GM18507 (cell line): ENCODE data around the gene DNAJB6.
"Not testable (repeated sequence)": the region's sequence is repeated elsewhere in the genome, so short reads cannot be mapped to it uniquely, and the experiment has no call there.

Source experiments
- DNase-seq: peaks from one replicate; pipeline ENCODE4 v3.0.0; 2011; ENCODE audit warnings: low read depth; ENCODE audit not compliant: insufficient read length; ENCODE audit errors: extremely low spot score
- FAIRE-seq: peaks from 2 replicates; lab custom pipeline; 2011; peaks lifted over from hg19 to GRCh38; lab: Jason Lieb, UNC

DNAJB6 gene

GRCh38 chr7:157454003-157454402, 117.2 kb downstream of the DNAJB6 start:
- DNase-seq, FAIRE-seq: not testable (repeated sequence)

DNA sequence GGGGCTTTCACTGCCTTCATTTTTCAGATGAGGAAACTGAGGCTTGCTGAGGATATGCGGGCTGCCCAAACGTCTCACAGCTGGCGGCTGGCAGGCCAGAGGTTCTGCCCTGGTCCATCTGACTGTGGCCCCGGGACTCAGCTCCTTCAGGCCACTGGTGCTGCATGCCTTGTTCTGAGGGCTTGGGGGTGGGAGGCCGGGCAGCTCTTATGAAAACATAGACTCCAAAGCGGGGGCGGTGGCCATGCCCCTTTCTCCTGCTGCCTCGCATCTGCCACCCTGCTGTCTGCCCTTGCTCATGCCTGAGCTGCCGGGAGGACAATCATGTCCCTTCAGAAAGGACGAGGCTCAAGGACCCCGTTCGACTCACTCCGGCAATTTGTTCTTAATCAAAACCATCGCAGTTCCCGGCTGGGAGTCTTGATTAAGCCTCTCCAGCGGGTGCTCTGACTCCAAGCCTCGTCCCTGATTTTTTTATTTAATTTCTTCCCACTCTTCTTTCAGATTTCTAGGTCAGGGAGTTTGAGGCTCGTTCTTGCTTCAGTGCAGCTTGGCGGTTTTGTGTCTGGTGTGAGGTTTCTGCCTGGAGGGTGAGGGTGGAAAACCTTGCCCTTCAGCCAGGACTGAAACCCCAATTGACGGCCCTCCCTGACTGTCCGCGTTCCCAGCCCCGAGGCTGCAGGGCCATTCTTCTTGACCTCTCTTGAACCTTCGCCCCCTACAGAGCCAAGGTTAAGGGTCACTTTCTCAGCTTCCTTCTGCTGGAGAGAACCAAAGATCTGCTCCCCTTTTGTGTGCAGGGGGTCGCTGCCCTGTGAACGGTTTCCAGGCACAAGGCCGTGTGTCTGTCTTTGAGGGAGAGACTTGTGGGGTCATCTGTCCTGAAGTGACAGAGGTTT, 120.8 kb downstream of the DNAJB6 start:
- FAIRE-seq (no peak), DNase-seq (no peak)

- DNase-seq: no peak
- FAIRE-seq: no peak
These were observed 121.4 kb downstream of the DNAJB6 start for GRCh38 chr7:157458254-157458633.

DNA sequence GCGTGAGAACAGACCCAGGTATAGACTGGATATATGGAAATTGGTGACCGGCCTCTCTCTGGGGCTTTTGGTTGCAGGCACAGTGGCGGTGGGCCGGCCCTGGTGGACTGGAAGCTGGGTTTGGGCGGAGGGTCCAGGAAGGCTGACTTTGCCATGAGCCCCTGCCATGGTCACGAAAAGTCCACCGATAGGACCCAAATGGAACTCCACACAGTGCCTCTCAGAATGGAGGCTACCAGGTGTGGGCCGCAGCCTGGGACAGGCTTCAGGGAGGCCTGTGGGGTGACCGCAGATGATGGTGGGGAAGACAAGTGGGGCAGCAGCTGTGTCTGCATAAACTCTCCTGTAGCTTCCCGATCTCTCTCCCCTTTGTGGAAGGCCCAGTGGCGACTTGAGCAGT, 123.2 kb downstream of the DNAJB6 start:
- FAIRE-seq: no peak
- no peak for DNase-seq

- DNase-seq (no peak), FAIRE-seq (no peak)
These were observed 123.9 kb downstream of the DNAJB6 start for GRCh38 chr7:157460721-157461120.

DNA sequence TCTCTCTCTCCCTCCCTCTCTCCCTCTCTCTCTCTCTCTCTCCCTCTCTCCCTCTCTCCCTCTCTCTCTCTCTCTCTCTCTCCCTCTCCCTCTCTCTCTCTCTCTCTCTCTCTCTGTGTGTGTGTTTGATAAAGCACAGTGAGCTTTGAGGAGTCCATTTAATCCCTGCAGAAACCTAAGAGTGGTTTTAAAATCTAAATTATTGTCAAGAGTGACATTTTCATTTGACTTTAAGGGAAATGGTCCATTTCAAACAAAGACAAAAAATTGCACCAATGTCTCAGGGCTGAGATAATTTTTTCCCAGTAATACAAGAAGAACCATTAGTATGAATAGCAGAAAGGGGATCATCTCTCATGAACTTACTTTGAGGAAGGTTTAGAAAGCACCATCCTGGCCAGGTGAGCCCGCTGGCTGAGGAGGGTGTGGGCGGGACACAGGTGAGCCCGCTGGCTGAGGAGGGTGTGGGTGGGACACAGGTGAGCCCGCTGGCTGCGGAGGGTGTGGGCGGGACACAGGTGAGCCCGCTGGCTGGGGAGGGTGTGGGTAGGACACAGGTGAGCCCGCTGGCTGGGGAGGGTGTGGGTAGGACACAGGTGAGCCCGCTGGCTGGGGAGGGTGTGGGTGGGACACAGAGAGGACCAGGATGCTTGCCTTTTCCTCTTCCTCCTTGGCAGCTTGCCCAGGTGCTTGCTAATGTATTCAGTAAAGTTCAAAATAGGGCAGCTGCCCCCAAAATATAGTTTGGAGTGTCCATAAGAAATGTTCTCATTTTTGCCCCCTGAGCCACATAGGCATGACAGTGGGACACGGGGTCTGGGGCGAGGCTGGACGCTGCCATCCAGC, 125.0 kb downstream of the DNAJB6 start:
- no peak for DNase-seq
- no peak for FAIRE-seq

DNA sequence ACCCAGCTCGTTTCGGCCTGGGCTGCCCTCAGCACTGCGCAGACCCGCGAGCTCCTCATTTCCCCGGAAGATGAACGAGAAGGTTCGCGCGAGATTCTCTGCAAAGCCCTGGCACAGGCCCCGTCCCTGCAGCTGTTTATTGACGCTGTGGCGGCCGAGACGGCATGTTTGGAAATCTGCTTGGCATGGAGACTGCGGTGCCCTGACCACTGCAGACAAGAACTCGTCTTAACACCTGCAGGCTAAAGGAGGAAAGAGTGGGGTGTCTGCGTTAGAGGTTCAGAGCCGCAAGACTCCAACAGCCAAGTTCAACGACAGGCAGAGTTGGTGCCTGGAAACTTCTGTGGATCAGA, 125.6 kb downstream of the DNAJB6 start:
- DNase-seq (no peak), FAIRE-seq (no peak)

GRCh38 chr7:157462840-157463239, 126.0 kb downstream of the DNAJB6 start:
- no peak for FAIRE-seq
- no peak for DNase-seq

DNA sequence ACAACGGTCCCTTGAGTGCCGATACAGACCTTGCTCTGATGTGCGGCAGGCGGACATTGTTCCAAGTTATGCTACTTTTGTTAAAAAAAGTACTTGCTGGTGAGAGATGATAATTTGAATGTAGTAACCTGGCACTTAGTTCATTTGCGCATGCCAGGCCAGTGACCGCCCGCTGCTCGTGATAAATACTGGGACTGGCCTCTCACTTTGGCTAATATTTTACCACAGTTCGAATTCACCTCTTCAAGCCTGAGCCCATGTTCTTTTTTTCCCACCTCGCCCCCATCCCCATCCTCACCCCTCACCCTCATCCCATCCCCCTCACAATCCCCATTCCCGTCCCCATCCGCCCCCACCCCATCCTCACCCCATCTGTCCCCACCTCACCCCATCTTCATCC, 126.4 kb downstream of the DNAJB6 start:
- FAIRE-seq (no peak), DNase-seq (no peak)

DNA sequence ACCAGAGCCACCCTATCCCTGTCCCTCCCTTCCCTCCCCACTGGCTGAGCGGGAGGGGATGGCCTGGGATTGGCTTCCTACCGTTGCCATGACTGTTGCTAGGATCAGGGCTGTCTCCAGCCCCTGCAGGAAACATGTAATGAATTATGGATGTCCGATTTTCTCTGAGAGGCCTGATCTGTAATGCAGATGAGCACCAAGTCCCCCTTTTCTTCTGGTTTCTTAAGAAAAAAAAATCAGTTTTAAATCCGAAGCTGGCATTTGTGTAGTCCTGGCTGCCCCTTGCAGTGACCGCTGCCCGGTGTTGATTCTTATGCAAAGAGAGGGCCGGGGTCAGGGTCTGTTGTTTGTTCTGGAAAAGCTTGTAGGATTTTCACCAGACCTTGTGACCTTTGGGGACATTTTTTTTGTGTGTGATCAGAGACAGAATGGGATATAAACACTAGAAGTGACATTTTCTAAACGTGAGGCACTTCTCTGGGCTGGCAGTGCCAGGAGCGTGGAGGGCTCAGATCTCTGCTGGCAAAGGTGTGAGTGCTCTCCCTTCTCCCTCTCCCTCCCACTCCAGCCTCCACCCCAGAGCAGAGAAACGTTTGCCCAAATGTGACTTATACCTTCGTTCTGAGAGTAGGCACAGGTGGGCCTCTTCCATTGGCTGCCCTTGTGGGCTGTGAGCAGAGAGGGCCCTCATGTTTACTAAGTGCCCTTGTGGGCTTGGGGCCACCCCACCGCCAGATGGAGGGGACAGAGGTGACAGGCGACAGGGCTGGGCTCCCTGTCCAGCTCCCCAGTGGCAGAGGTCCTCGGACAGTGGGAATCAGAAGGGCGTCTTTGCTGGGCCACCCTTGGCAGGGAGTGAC, 127.5 kb downstream of the DNAJB6 start:
- FAIRE-seq (no peak), DNase-seq (no peak)

DNA sequence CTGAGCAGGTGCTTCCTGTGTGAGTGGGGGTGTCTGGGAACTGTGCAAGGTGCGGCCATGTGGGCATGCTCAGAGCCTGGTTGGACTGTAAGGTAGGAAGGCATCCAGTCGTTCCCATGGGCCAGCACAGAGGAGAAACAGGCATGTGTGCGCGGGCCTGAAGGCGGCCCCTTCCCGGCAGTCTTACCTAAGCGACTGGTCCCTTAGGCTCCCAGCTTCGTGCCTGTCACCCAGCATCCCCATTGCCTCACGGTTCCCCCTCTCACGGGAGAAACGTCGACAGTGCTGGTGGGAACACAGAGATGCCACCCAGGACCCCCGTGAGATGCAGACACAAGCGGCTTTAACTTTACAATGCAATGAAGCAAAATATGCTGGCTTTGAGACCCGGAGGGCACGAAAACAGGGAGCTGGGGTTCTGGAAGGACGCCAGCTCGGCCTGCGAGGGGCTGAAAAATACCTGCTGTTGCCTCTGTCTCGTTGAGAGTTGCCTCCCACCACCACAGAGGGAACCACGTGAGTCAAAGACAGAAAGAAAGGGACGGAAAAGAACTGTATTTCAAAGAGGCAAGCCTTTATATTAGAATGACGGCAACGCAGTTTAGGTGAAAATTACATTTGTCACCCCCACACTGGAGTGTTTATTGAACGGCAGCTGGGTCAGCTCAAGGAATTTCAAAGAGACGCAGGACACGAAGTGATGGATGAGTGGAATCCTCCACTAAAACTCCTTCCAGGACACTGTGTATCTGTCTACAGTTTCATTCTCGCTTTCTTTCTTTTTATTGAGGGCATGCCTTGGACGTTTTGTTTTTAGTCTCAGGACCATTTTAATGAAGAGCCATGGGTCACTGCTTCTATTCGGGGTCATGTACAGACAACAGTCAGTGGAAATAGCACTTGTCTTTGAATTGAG, 128.4 kb downstream of the DNAJB6 start:
- no peak for DNase-seq
- no peak for FAIRE-seq

DNA sequence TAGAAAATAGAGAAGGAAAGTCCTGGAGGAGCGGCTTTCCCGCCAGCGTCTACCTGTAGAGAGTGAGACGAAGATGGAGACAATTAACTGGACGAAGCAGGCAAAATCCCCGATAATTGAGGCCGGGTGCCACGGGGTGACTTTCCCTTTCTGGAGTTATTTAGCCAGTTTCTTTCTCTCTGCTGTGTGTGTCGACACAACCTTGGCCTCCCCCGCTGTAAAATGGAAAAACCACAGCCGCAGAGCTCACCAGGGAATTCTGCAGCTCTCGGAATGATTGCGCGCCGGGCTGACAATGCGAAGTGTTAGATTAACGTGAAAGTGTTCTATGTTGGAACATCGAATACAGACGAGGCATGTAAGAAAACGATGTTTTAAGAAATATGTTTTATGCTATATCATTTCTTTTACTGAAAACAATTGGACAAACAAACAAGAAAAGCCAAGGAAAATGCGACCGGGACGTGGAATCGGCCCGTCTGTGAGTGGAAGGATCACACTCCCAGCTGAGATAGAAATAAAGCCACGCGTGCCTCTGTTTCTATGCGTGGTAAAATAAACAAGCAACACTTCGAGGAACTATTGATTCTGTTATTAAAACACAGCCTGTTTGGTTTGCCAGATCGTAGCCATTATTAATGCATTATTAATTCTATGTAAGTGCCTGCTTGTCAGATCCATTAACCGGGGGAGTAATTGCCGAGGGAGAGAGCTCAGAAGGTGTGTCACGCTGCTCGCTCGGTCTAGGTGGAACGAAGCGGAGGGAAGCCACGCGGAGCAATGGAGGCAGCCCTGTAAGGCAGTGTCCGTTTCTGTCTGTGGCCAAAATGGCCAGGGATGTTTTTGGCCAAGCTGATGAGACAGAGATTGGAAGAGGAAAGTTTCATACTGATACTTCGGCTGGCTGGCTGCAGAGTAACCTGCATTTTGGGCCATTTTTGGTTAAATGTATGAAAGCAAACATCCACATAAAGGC, 129.4 kb downstream of the DNAJB6 start:
- no peak for FAIRE-seq
- no peak for DNase-seq

- no peak for DNase-seq
- no peak for FAIRE-seq
These were observed 130.1 kb downstream of the DNAJB6 start for GRCh38 chr7:157466867-157467261.
